Prostate gland (tissue), 2 donors: ENCODE results near the gene BTBD2. TPM values are rescaled to one million over a fixed set of nuclear protein-coding genes. Genes with fewer than 3 reads are reported as not detected.
A peak's percentile ranks its signal among the peaks of the same experiment; 100 is the strongest.

Source experiments
- DNase-seq: peaks from one replicate; pipeline ENCODE4 v3.0.0-alpha.2; 2019; ENCODE audit warnings: low spot score
- H3K27ac ChIP-seq, 2 donors: fragments of 200-600 bp; sonication (generic); 2 replicates each; pipeline ENCODE4 v1.5.1; 2017 to 2019
- H3K27me3 ChIP-seq: fragments of 200-600 bp; sonication (generic); replicated peaks from 2 replicates; pipeline ENCODE4 v1.5.1; 2019; ENCODE audit not compliant: insufficient read depth
- H3K36me3 ChIP-seq, 2 donors: fragments of 200-600 bp; sonication (generic); 1 replicate in 1 of 2; 2 replicates in 1 of 2; pipeline versions ENCODE4 v1.5.1 to v1.8.1; 2017 to 2019
- H3K4me1 ChIP-seq: fragments of 200-600 bp; sonication (generic); replicated peaks from 2 replicates; pipeline ENCODE4 v1.5.1; 2019
- H3K4me3 ChIP-seq, 2 donors: fragments of 200-600 bp; sonication (generic); 2 replicates each; pipeline ENCODE4 v1.5.1; 2017 to 2019
- H3K9me3 ChIP-seq: fragments of 200-600 bp; sonication (generic); 2 replicates; pipeline ENCODE4 v1.5.1; 2017
- CTCF ChIP-seq, 4 experiments: fragments of 200-600 bp in 2 of 4; fragments of 450-650 bp in 2 of 4; sonication (generic) in 2 of 4; IDR thresholded peaks; 1 replicate in 3 of 4; 2 replicates in 1 of 4; pipeline ENCODE4 v1.5.1; 2016 to 2019; ENCODE audit warnings: antibody characterized with exemption in 4 of 4, mild to moderate bottlenecking in 2 of 4, moderate library complexity in 2 of 4
- POLR2A ChIP-seq: fragments of 450-650 bp; IDR thresholded peaks from one replicate; pipeline ENCODE4 v1.6.1; 2016; ENCODE audit warnings: antibody characterized with exemption, mild to moderate bottlenecking
- POLR2AphosphoS5 ChIP-seq: sonication (generic); formaldehyde crosslinking; IDR thresholded peaks from one replicate; pipeline ENCODE4 v1.6.1; 2017; ENCODE audit warnings: antibody characterized with exemption
- WGBS: methylation state at CpG from one replicate; pipeline ENCODE4 v1.1.5; 2018; 5-methylcytosine and 5-hydroxymethylcytosine counted together
- intact Hi-C: fragments of 100-400 bp; cut with DNase I; formaldehyde crosslinking; loops from one replicate; pipeline ENCODE4 v1.14.2; 2022
- total RNA-seq, 2 donors: library from RNA; depleted of rRNA; stranded (reverse); fragments of >200 nt; gene quantifications; one replicate each; pipeline ENCODE4 v1.1.0, GENCODE V29; 2016

BTBD2 gene
- total RNA-seq, 2 donors from 2014 or later: 116 to 136 TPM

GRCh38 chr19:2044709-2045500 is 29.4 kb upstream of the BTBD2 start:
- no peaks in the 10 kb centered on the region for H3K27me3 ChIP-seq
- no peak for DNase-seq
- no peak overlapping the region for H3K4me3 ChIP-seq
- H3K27ac ChIP-seq: peak overlapping the region; percentile 99 to 100
- intact Hi-C loops: no loop called here
- TF ChIP-seq POLR2A: no peak
- no peak for TF ChIP-seq CTCF (IDR thresholded peaks at IDR 0.05)
- no peak for TF ChIP-seq POLR2AphosphoS5
- H3K36me3 ChIP-seq: peaks cover 9 to 12% of the 10 kb centered on the region in 2 donors
- H3K4me1 ChIP-seq: peaks cover 67% of the 10 kb centered on the region
- no peaks in the 10 kb centered on the region for H3K9me3 ChIP-seq
- WGBS: 83% methylated on average over 18 of the region's 18 CpGs

GRCh38 chr19:2043961-2044708 is 28.6 kb upstream of the BTBD2 start:
- Histone ChIP-seq H3K4me1 (peaks cover 67% of the 10 kb centered on the region), H3K4me3 (no peak overlapping the region), H3K27ac (peak overlapping the region; percentile 99 to 100), H3K36me3 (peaks cover 9 to 12% of the 10 kb centered on the region in 2 donors), H3K27me3 (no peaks in the 10 kb centered on the region), H3K9me3 (no peaks in the 10 kb centered on the region)
- intact Hi-C loops: no loop called here
- no peak for DNase-seq
- 77% methylated on average over 11 of the region's 11 CpGs for WGBS
- TF ChIP-seq CTCF (IDR thresholded peaks at IDR 0.05) (no peak), POLR2A (no peak), POLR2AphosphoS5 (no peak)

GRCh38 chr19:2043251-2043641 is 27.7 kb upstream of the BTBD2 start:
- Histone ChIP-seq H3K27ac (peak overlapping the region; percentile 99 to 100), H3K36me3 (peaks cover 9 to 18% of the 10 kb centered on the region in 2 donors), H3K9me3 (no peaks in the 10 kb centered on the region), H3K27me3 (no peaks in the 10 kb centered on the region), H3K4me1 (peaks cover 59% of the 10 kb centered on the region), H3K4me3 (no peak overlapping the region)
- TF ChIP-seq POLR2A: no peak
- no peak for TF ChIP-seq CTCF (IDR thresholded peaks at IDR 0.05)
- TF ChIP-seq POLR2AphosphoS5: no peak
- no peak for DNase-seq
- 58% methylated on average over 9 of the region's 9 CpGs for WGBS
- intact Hi-C loops: no loop called here

- Histone ChIP-seq H3K27ac (peak overlapping the region; percentile 99 to 100), H3K4me3 (peak overlapping the region; percentile 11 to 16), H3K9me3 (no peaks in the 10 kb centered on the region), H3K4me1 (peaks cover 53% of the 10 kb centered on the region), H3K27me3 (no peaks in the 10 kb centered on the region), H3K36me3 (peaks cover 9 to 19% of the 10 kb centered on the region in 2 donors)
- 27% methylated on average over 27 of the region's 29 CpGs for WGBS
- DNase-seq: no peak
- no peak for TF ChIP-seq POLR2AphosphoS5
- TF ChIP-seq POLR2A: peak; percentile 23
- TF ChIP-seq CTCF (IDR thresholded peaks at IDR 0.05): no peak
- intact Hi-C loops: no loop called here
Observed at GRCh38 chr19:2042485-2043250, 27.2 kb upstream of the BTBD2 start.
